Measurements from ENCODE around the gene CNTN1.

GRCh38 chr12:40655451-40655850, 36.8 kb upstream of the CNTN1 start:
- no peak for TF ChIP-seq CTCF (IDR thresholded peaks at IDR 0.05; ENCODE audit: poor library complexity)
- TF ChIP-seq EZH2phosphoT487 (IDR thresholded peaks at IDR 0.05; ENCODE audit: low read depth, severe bottlenecking, unreplicated experiment) = no peak

Data from hepatocyte (in vitro differentiated cells).